Testis (tissue), 2 donors: Measurements from ENCODE around the gene ZC3H7B.

Source experiments
- POLR2A ChIP-seq: fragments of 450-650 bp; IDR thresholded peaks from one replicate; pipeline ENCODE4 v1.6.1; 2017; ENCODE audit warnings: antibody characterized with exemption, mild to moderate bottlenecking, moderate library complexity
- TF ChIP-seq, protein P1 (sequence below), 3 experiments: fragments of 450-650 bp in 2 of 3; fragments of 200-600 bp in 1 of 3; sonication (generic) in 1 of 3; IDR thresholded peaks; one replicate each; pipeline ENCODE4 v1.5.1; 2016 to 2019; ENCODE audit warnings: antibody characterized with exemption in 3 of 3, mild to moderate bottlenecking in 2 of 3, moderate library complexity in 1 of 3

DNA sequence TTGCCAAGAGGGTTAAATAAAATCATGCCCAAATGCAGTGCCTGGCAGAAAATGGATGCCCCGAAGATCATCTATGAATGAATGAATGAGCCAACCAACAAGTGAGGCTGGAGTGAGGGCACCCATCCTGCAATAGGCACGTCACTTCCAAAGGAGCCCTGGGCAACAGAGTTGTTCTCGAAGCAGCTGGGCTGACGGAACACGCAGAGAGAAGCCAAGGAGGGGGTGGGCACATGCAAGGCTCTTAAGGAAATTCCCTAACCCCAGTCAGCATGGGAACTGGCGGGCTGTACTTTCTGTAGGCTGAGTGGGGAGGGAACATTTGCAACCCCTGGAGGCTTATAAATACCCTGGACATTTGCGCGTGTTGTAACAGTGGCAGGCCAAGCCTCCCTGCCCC, 49.0 kb upstream of the ZC3H7B start:
- TF ChIP-seq, protein P1, sequence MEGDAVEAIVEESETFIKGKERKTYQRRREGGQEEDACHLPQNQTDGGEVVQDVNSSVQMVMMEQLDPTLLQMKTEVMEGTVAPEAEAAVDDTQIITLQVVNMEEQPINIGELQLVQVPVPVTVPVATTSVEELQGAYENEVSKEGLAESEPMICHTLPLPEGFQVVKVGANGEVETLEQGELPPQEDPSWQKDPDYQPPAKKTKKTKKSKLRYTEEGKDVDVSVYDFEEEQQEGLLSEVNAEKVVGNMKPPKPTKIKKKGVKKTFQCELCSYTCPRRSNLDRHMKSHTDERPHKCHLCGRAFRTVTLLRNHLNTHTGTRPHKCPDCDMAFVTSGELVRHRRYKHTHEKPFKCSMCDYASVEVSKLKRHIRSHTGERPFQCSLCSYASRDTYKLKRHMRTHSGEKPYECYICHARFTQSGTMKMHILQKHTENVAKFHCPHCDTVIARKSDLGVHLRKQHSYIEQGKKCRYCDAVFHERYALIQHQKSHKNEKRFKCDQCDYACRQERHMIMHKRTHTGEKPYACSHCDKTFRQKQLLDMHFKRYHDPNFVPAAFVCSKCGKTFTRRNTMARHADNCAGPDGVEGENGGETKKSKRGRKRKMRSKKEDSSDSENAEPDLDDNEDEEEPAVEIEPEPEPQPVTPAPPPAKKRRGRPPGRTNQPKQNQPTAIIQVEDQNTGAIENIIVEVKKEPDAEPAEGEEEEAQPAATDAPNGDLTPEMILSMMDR (IDR thresholded peaks at IDR 0.05): no peak
- no peak for TF ChIP-seq POLR2A
